ENCODE data around the gene CENPT.
A peak's percentile ranks its signal among the peaks of the same experiment; 100 is the strongest.
"Not testable (repeated sequence)": the region's sequence is repeated elsewhere in the genome, so short reads cannot be mapped to it uniquely, and the experiment has no call there.

Gene CENPT

DNA sequence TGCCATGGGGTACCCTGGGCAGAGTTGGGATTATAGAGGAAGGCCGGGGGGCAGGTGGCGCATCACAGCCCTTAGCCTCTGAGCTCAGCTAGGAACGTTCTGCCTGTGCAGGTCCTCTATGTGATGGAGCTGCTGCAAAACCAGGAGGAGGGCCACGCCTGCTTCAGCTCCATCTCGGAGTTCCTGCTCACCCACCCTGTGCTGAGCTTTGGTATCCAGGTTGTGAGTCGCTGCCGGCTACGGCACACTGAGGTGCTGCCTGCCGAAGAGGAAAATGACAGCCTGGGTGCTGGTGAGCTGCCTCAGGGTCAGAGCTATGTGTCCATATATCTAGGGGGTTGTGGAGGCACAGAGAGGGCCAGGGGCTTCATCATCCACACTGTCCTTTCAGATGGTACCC lies 31.4 kb upstream of the CENPT start:
- Histone ChIP-seq H3K27ac (no peak overlapping the region), H3K4me3 (no peak overlapping the region)

DNA sequence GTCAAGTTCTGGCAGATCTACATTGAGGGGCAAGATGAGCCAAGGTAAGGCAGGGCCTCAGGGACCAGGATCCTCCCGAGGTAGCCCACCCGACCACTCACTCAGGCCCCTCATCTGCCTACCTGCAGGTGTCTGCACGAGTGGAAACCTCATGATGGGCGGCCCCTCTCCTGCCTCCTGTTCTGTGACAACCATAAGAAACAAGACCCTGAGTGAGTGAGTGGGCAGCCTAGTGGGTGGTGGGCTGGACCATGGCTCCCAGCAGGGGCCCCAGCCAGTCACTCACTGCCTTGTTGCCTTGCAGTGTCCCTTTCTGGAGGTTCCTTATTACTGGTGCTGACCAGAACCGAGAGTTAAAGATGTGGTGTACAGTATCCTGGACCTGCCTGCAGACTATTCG lies 30.7 kb upstream of the CENPT start:
- H3K27ac ChIP-seq: no peak overlapping the region
- H3K4me3 ChIP-seq: no peak overlapping the region

DNA sequence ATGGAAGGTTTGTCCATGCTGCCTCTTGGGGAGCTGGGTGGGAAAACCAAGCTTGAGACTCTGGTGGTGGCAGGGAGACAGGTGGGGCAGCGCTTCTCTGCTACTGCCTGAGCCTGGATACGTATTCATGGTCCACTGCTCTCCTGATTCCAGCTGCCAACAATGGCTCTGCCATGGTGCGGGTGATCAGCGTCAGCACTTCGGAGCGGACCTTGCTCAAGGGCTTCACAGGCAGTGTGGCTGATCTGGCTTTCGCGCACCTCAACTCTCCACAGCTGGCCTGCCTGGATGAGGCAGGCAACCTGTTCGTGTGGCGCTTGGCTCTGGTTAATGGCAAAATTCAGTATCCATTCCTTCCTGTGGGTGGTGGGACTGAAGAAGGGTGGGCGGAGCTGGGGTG lies 29.6 kb upstream of the CENPT start:
- H3K27ac ChIP-seq: no peak overlapping the region
- H3K4me3 ChIP-seq: no peak overlapping the region

DNA sequence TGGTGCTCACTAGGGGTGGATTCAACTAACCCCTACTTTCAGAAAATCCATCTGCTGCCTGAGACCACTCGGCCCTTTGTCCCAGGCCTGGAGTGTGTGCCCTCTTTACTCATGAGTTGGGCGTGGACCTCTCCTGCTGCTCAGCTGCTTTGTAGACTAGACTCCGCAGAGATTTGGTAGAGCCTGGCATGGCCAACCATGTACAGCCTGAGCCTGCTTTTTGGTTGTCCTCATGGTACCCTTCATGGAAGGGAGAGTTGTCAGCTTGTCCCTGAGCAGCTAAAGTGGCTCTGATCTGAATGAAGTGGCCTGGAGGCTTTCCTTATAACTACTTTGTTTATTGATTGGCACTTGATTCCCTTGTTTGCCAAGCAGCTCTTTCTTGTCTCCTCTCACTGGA lies 26.9 kb upstream of the CENPT start:
- Histone ChIP-seq H3K4me3 (peak overlapping the region in 2 of 7 experiments; percentile 96 to 99), H3K27ac (peak overlapping the region in 1 of 21 experiments; percentile 83)

DNA sequence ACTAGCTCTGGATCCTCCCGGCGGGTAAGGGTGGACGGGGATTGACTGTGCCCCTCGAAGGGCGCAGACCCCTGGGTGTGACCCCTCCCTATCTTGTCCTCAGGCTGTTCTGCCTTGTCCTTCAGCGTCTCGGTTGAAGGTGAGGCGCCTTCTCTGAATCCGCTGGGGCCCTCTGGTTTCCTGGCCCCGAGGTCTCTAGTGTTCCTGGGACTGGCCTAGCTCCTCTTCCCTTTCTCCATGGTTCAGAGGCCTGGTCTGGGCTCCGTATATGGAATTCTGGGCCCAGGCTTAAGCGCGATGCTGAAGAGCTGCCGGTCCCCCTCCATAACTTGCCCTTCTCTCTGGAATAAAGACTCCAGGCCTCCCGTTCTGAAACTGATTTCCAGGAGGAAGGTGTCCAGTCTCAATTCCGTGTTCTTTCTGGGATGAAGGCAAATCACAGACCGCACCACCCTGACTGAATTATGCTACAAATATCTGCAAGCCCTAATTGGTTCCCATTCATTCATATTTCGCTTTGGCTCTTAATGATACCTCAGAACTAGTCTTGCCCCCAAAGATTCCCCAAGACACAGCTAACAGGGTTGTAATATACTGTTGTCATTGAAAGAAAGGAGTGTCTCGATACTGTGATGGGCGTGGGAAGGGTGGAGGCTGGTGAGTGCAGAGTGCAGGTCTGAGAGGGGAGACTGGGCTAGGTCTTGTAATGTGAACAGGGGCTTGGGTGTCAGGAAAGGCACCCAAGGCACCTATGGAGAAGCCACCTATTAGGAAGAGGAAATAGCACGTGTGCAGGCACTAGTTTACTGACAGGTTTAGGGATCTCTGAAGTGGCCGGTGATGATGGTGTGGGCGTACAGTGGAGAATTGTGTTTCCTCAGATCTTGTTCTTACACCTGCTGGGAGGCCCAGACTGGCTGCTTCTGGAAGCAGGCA lies 26.2 kb upstream of the CENPT start:
- Histone ChIP-seq H3K27ac (peak overlapping the region; percentile 16 to 97 (median 89)), H3K4me3 (peak overlapping the region; percentile 86 to 99 (median 96))

DNA sequence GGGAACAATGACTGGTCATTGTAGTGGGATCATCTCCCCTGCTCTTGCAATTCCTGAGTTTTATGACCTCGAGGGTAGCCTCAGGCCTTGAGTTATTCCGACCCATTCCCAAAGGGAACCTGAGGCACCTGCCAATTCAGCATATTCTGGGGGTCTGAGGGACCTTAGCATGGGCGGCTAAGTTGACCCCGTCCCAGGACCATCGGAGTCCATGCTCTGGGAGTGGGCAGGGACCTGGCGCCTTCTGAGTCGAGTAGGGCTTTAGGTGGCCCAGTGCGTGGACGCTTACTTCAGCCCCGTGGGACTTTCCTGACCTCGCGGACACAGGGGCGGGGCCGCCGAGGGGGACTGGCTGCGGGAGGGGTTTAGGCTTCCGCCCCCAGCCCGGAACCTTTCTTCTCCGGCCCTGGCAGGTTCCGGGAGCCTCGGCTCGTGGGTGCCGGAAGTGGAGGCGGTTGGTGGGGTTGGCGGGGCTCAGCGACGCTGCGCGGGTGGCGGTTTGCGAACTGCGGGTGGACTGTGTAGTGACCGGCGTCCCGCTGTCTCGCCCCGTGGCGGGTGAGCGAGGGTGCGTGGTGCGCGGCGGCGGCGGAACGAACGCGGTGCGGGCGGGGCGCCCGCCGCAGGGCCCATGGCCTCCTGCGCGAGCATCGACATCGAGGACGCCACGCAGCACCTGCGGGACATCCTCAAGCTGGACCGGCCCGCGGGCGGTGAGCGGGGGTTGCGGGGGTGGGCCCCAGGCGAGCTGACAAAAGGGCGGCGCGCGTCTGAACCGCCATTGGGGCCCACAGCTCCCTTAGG lies 25.3 kb upstream of the CENPT start, which contains the start of gene EDC4:
TSS of gene EDC4 (plus strand) at position 422 of the 804 bp plus-strand sequence. CDS start at position 632, 210 bp downstream.
- peak within 1 kb of the TSS; percentile 16 to 97 (median 89) for H3K27ac ChIP-seq
- H3K4me3 ChIP-seq: peak within 1 kb of the TSS; percentile 86 to 99 (median 96)

DNA sequence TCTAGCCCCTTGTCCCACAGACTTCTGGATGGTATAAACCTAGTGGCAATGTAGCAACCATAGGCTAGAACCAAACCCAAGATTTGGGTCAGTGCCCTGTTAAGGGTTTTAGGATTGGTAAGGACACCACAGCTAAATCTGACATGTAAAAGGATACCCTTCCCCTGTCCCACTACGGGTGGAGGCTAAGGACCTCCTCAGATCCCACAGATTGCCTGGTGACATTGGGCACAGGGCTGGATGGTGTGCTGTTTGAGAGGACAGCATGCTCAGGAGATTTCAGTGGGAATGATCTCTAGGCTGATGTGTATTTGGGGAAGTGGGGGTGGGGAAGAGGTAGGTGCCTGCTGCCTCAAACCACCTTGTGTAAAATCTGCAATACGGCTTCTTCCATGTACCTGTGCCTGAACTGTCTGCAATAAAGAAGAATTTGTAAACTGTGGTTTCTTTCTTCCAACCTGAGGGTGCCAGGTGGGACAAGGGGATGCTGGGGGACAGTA lies 24.7 kb upstream of the CENPT start:
- Histone ChIP-seq H3K4me3 (peak overlapping the region in 4 of 7 experiments; percentile 86 to 99 (median 94)), H3K27ac (peak overlapping the region in 19 of 21 experiments; percentile 78 to 97 (median 90))

DNA sequence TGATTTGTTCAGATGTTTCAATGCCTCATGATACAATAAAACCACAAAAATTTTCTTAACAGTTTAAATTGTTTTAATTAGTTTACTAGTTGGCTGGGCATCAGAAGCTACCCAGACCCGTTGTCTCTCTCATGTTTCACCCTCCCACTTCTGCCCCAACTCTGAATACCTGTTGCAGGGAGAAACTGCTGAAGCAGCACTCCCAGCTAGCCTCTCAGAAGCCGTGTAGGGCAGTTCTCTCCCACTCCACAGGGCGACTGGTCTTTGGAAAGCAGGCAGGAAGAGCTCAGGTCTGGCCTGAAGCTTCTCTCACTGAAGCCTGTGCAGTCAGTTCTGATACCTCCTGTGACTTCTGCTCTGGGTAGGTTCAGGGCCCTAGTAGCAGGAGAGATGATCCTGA lies 23.8 kb upstream of the CENPT start:
- H3K27ac ChIP-seq: peak overlapping the region in 2 of 21 experiments; percentile 89 to 93
- H3K4me3 ChIP-seq: no peak overlapping the region

DNA sequence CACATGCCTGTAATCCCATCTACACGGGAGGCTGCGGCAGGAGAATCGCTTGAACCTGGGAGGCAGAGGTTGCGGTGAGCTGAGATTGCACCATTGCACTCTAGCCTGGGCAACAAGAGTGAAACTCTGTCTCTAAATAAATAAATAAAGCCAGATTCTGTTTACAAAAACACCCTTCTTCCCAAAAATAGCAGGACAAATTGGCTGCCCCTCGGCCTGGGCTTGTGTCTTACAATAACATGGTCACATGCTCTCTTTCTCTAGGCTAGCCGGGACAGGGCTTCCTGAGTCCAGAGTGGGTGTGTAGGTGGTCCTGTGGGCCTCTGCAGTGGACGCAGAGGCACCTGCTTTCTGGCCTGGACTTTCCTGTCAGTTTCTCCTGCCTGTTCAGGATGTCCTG lies 22.2 kb upstream of the CENPT start:
- no peak overlapping the region for H3K4me3 ChIP-seq
- no peak overlapping the region for H3K27ac ChIP-seq

DNA sequence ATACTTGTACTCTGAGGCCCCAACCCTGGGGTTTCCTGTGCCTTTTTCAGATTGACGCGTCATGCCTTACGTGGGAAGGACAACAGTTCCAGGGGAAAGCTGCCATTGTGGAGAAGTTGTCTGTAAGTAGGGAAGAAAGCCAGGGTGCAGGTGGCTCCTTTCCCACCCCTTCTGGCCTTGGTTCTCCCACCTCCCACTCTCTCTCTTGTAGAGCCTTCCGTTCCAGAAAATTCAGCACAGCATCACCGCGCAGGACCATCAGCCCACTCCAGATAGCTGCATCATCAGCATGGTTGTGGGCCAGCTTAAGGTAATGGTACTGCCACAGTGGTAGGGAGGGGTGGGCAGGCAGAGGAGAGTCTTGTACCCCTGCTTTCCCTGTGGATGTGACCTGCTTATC lies 20.8 kb upstream of the CENPT start:
- no peak overlapping the region for H3K4me3 ChIP-seq
- H3K27ac ChIP-seq: no peak overlapping the region

DNA sequence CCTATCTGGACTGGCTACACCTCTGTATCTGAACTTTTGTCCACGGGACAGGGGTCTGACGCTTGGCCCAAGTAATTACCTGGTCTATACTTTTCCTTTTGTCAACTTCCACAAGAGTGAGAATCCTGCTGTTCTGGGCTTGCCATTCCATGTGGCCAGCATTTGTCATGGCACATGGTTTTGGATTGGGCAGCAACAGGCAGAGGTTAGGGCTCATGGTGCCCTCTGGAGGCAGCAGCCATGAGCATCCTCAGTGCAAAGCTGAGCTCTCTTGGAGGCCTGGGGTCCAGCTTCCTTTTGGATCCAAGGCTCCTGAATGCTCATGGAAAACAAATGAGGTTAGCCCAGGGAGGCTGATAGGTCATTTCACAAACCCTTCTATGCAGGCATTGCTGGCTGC lies 17.8 kb upstream of the CENPT start:
- H3K27ac ChIP-seq: no peak overlapping the region
- no peak overlapping the region for H3K4me3 ChIP-seq

DNA sequence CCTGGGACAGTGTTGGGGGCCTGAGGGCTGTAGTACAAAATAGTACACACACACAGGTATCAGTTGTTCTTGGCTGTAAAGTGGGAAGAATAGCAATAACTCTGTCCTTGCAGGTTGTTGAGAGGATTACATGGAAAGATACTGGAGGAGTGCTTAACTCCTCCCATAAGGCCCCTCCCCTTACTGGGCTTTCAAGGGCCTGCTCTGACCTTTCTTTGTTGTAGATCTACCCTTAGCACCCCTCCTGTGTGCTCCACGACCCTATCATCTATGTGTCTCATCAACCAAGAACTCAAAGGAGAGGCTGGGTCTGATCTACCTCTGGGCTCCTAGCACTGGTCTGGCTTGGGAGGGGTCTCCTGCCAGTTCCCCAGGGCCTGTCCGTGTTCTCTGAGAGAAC lies 17.1 kb upstream of the CENPT start:
- H3K27ac ChIP-seq: peak overlapping the region in 1 of 21 experiments; percentile 49
- no peak overlapping the region for H3K4me3 ChIP-seq

DNA sequence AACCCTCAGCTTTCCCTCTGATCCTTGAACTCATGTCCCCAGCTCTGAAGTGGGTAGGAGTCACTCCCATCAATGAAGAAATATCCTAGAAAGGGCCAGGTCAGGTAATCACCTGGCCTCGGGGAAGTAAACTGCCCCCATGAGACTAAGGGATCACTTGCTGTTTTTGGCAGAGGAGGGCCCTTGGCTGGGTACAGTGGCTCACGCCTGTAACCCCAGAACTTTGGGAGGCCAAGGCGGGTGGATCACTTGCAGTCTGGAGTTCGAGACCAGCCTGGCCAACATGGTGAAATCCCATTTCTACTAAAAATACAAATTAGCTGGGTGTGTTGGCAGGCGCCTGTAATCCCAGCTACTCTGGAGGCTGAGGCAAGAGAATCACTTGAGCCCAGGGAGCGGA lies 16.6 kb upstream of the CENPT start:
- H3K27ac ChIP-seq: peak overlapping the region in 9 of 21 experiments; percentile 2 to 77 (median 58)
- H3K4me3 ChIP-seq: not testable (repeated sequence)

DNA sequence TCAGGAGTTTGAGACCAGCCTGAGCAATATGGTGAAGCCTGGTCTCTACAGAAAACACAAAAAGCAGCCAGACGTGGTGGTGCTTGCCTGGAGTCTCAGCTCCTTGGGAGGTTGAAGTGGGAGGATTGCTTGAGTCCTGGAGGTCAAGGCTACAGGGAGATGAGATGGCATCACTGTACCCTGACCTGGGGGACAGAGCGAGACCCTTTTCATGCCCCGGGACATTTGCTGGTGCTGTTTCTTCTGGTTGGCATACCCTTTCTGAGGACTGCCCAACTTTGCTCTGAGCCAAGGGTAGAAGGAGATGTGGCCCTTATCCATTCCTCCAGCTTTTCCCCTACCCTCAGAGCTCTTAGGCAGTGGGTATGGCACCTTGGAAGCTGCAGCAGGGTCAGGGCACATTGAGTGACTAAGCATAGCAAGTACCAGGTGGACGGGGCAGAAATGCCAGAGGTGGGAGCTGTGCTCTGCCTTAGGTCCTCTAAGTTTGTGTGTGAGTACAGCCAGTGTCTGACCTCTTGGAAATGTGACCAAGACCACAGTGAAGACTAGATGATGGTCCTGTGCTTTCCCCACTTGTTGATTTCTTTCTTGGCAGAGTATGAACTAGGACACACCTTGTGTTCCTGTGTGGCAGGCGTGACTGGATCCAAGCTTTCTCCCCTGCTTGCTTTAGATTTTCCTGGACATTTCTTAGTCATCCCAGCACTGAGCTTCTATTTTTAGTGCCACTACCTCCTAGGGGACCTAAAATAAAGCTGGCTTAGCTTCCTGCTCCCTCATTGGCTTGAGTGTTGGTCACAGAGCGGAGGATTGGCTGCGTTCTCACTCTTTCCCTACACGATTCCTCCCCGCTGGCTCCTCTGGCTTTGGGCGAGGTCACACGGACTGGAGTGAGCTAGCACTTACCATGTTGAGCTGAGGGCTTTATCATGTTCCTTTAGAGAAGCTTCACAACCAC lies 15.4 kb upstream of the CENPT start:
- H3K4me3 ChIP-seq: no peak overlapping the region
- peak overlapping the region in 11 of 21 experiments; percentile 16 to 77 (median 60) for H3K27ac ChIP-seq

DNA sequence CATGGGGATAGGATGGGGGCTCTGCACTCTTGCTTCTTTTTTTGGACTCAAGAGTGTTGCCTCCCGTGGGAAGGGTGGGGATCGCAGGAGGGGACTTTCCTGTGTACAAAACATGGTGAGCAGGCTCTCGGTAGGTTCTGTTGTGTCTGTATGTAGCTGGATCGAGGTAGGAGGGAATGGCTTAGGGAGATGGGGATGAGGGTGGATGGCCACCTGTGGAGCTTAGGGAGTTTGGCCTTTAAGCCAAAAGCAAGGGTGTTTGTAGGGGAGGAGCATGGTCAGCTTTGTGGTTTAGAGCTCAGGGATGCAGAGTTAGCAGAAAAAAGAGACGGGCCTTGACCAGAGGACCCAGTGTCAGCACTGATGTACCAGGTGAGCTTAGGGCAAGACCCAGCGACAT lies 14.4 kb upstream of the CENPT start:
- H3K27ac ChIP-seq: peak overlapping the region in 6 of 21 experiments; percentile 13 to 77 (median 46)
- no peak overlapping the region for H3K4me3 ChIP-seq

DNA sequence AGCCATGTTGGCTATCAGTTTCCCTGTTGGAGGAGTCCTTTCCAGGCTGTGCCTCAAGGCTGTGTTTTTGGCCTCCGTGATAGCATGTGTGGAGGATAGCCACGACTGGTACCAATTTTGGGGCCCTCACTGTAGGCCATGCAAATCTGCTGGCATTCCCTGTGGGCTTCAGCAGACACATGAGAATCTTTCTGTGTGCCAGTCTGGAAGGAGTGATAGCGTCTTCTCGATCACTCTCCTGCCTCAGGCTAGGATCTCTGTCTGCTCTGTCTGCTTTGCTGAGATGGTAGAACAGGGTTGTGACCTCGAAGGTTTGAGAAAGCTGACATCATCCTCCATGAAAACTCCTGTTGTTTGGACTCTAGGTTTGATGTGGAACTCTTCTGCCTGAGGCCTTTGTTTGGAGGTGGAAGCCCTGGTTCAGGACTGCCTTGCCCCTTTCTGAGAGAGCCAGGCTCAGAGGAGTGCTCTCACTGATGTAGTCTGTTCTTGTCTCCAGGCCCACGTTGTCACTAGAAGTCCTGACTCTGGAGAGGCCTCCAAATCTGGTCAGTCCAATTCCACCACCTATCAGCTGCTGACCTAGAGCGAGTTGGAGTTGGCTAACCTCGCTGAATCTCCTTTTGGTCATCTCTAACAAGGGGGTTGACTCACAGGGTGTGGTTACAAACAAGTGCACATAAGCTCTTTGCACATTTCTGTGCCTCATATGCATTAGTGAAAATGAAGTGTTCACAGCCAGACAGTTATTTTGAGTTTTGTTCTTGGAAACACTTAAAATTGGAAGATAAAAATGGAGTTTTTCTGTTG lies 13.3 kb upstream of the CENPT start:
- Histone ChIP-seq H3K4me3 (no peak overlapping the region), H3K27ac (peak overlapping the region in 11 of 21 experiments; percentile 21 to 75 (median 50))

DNA sequence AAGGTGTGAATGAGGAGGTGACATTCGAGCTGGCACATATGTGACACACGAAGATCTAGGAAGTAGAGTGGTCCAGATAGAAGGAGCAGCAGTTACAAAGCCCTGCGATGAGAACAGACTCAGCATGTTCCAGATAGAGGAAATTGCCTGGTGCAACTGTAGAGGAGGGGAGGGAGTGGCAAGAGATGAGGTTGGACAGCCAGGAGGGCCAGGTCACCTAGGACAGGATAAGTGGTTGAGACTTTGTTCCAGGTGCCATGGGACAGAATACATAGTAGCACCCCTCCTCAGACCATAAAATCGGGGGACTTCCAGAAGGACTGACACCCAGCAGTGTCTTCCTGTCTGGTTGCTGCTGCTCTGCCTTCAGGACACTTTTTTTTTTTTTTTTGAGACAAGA lies 11.0 kb upstream of the CENPT start:
- Histone ChIP-seq H3K4me3 (no peak overlapping the region), H3K27ac (peak overlapping the region in 20 of 21 experiments; percentile 14 to 91 (median 79))

DNA sequence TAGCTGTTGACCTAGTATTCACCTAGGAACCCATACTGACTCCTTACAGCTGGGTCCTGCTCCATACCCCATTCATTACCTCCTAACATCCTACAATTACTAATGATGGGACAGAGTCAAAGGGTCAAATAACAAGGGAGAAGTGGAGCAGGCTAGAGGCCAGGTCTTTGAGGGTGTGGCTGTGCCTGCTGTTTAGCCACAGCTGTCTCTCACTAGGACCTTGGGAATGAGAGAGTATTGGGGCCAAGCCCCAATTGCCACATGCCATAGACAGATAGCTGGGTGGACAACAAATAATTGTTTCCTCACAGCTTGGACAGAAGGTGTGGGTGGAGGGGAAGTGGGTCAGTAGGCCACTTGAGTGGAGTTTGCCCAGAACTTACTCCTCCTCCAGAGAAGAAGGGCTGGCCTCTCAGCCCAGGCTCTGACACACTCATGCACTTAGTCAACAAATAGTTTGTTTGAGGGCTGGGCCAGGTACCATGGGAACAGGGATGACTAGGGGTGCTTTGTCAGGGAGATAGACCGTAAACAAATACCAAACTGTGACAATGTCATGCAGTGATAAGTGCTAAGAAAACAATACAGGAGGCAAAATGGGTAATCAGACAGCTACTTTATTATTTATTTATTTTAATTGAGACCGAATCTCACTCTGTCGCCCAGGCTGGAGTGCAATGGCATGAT lies 10.2 kb upstream of the CENPT start:
- H3K27ac ChIP-seq: peak overlapping the region in 20 of 21 experiments; percentile 14 to 91 (median 79)
- no peak overlapping the region for H3K4me3 ChIP-seq
